Panc1 (cell line): ENCODE data around the gene RPS15A.

Experiments used
- POLR2AphosphoS5 ChIP-seq: IDR thresholded peaks from 2 replicates; pipeline ENCODE4 v1.6.1; 2012; ENCODE audit warnings: mild to moderate bottlenecking, low read depth, low read length, moderate library complexity
- SIN3A ChIP-seq: IDR thresholded peaks from 2 replicates; pipeline ENCODE4 v1.6.1; 2012; ENCODE audit warnings: low read depth, mild to moderate bottlenecking, low read length, moderate library complexity, borderline replicate concordance; ENCODE audit not compliant: insufficient read depth
- TCF7L2 ChIP-seq: IDR thresholded peaks from 2 replicates; pipeline ENCODE4 v1.6.1; 2011; ENCODE audit warnings: mild to moderate bottlenecking, low read depth, low read length, inconsistent platforms
- TF ChIP-seq, protein P1 (sequence below): fragments of 450-650 bp; IDR thresholded peaks from 2 replicates; pipeline ENCODE4 v1.5.1; 2017; ENCODE audit warnings: mild to moderate bottlenecking
- TF ChIP-seq, protein P2 (sequence below), 2 experiments: IDR thresholded peaks; 2 replicates each; pipeline ENCODE4 v1.6.1; 2011 to 2012; ENCODE audit warnings: low read depth in 2 of 2, control low read depth in 1 of 2, low read length in 1 of 2, mild to moderate bottlenecking in 1 of 2, moderate library complexity in 1 of 2; ENCODE audit not compliant: insufficient read depth in 1 of 2

DNA sequence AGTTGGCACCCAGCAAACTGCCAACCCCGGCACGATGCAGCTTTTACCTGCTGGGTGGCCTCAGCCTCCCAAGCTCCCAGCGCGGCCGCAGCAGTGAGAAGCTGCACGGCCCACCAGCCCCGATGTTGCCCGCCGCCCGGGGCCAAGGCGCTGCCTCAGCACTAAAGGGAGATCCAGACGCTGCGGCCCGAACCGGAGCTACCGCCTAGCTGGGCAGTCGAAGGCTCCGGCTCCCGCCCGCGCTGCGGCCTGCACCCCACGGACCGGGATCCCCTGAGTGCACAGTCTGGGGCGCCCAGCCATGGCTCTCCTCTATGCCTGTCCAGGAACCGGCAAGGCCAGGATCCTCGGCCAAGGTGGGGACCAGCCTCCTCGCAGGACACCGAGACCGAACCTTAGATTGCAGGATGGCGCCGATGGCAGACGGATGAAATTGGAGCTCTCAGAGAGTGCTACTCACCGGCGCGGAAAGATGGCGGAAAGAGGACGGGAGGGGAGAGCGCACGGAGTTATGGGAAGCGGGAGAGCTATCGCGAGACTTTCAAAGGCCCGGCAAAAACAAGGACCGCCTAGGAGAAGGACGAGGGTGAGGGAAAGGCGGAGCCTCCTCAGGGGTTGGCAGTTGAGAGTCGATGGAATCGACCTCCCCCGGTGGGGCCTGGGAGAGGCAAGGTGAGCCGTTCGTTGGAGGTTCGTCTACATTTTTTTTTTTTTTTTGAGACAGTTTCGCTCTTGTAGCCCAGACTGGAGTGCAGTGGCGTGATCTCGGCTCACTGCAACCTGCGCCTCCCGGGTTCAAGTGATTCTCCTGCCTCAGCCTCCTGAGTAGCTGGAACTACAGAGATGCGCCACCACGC is at the start of gene RPS15A:
- TF ChIP-seq POLR2AphosphoS5: peak; percentile 99
- TF ChIP-seq, protein P1, sequence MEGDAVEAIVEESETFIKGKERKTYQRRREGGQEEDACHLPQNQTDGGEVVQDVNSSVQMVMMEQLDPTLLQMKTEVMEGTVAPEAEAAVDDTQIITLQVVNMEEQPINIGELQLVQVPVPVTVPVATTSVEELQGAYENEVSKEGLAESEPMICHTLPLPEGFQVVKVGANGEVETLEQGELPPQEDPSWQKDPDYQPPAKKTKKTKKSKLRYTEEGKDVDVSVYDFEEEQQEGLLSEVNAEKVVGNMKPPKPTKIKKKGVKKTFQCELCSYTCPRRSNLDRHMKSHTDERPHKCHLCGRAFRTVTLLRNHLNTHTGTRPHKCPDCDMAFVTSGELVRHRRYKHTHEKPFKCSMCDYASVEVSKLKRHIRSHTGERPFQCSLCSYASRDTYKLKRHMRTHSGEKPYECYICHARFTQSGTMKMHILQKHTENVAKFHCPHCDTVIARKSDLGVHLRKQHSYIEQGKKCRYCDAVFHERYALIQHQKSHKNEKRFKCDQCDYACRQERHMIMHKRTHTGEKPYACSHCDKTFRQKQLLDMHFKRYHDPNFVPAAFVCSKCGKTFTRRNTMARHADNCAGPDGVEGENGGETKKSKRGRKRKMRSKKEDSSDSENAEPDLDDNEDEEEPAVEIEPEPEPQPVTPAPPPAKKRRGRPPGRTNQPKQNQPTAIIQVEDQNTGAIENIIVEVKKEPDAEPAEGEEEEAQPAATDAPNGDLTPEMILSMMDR: no peak
- TF ChIP-seq SIN3A: peak; percentile 86
- TF ChIP-seq, protein P2, sequence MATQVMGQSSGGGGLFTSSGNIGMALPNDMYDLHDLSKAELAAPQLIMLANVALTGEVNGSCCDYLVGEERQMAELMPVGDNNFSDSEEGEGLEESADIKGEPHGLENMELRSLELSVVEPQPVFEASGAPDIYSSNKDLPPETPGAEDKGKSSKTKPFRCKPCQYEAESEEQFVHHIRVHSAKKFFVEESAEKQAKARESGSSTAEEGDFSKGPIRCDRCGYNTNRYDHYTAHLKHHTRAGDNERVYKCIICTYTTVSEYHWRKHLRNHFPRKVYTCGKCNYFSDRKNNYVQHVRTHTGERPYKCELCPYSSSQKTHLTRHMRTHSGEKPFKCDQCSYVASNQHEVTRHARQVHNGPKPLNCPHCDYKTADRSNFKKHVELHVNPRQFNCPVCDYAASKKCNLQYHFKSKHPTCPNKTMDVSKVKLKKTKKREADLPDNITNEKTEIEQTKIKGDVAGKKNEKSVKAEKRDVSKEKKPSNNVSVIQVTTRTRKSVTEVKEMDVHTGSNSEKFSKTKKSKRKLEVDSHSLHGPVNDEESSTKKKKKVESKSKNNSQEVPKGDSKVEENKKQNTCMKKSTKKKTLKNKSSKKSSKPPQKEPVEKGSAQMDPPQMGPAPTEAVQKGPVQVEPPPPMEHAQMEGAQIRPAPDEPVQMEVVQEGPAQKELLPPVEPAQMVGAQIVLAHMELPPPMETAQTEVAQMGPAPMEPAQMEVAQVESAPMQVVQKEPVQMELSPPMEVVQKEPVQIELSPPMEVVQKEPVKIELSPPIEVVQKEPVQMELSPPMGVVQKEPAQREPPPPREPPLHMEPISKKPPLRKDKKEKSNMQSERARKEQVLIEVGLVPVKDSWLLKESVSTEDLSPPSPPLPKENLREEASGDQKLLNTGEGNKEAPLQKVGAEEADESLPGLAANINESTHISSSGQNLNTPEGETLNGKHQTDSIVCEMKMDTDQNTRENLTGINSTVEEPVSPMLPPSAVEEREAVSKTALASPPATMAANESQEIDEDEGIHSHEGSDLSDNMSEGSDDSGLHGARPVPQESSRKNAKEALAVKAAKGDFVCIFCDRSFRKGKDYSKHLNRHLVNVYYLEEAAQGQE (IDR thresholded peaks at IDR 0.05; ENCODE audit: insufficient read depth in 1 of 2, low read depth in 2 of 2, low read length in 1 of 2): peak in 1 of 2 experiments; percentile 67; a peak in 1 of 4 replicates
- peak; percentile 61; the same call in 1 of the 2 replicates for TF ChIP-seq TCF7L2
